AG09319 (cell line): ENCODE data around the gene TAF10.

Experiments
- DNase-seq: peaks from one replicate; pipeline ENCODE4 v3.0.0-alpha.2; 2010; ENCODE audit warnings: low read depth; ENCODE audit errors: extremely low read depth
- TF ChIP-seq, protein P1 (sequence below): IDR thresholded peaks from 2 replicates; pipeline ENCODE4 v1.5.1; 2011; ENCODE audit warnings: low read depth, mild to moderate bottlenecking, inconsistent platforms, low read length, moderate library complexity

The TAF10 gene

GRCh38 chr11:6565325-6565724 is 46.7 kb downstream of the TAF10 start:
- no peak for DNase-seq
- TF ChIP-seq, protein P1, sequence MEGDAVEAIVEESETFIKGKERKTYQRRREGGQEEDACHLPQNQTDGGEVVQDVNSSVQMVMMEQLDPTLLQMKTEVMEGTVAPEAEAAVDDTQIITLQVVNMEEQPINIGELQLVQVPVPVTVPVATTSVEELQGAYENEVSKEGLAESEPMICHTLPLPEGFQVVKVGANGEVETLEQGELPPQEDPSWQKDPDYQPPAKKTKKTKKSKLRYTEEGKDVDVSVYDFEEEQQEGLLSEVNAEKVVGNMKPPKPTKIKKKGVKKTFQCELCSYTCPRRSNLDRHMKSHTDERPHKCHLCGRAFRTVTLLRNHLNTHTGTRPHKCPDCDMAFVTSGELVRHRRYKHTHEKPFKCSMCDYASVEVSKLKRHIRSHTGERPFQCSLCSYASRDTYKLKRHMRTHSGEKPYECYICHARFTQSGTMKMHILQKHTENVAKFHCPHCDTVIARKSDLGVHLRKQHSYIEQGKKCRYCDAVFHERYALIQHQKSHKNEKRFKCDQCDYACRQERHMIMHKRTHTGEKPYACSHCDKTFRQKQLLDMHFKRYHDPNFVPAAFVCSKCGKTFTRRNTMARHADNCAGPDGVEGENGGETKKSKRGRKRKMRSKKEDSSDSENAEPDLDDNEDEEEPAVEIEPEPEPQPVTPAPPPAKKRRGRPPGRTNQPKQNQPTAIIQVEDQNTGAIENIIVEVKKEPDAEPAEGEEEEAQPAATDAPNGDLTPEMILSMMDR = no peak

- TF ChIP-seq, protein P1 = no peak
- DNase-seq = no peak
Measured at GRCh38 chr11:6563667-6564066, 48.3 kb downstream of the TAF10 start.

- no peak for DNase-seq
- TF ChIP-seq, protein P1 = no peak
Measured at GRCh38 chr11:6563121-6563619, 48.8 kb downstream of the TAF10 start.

GRCh38 chr11:6561288-6561687 is 50.7 kb downstream of the TAF10 start:
- DNase-seq = no peak
- TF ChIP-seq, protein P1 = no peak
